Measurements from ENCODE around the gene KLHDC10. TPM values are rescaled to one million over a fixed set of nuclear protein-coding genes. Genes with fewer than 3 reads are reported as not detected.

KLHDC10 gene
- total and polyA plus RNA-seq, 2 experiments from 2014 or later: 3.4 to 18.2 TPM

GRCh38 chr7:130178251-130178650 is 107.9 kb downstream of the KLHDC10 start:
- TF ChIP-seq EZH2phosphoT487 (IDR thresholded peaks at IDR 0.05; ENCODE audit: insufficient read depth, low read depth): no peak
- TF ChIP-seq EZH2 (IDR thresholded peaks at IDR 0.05; ENCODE audit: insufficient read depth, poor library complexity, severe bottlenecking): no peak
- Histone ChIP-seq H3K9me2 (ENCODE audit: insufficient read depth) (no peaks in the 10 kb centered on the region), H3K27me3 (replicated peaks; ENCODE audit: insufficient read depth) (no peaks in the 10 kb centered on the region), H3K4me3 (no peak overlapping the region), H4K20me1 (ENCODE audit: insufficient read depth) (no peaks in the 10 kb centered on the region), H3K36me3 (ENCODE audit: low read depth) (peaks cover 30% of the 10 kb centered on the region), H3K4me2 (ENCODE audit: unreplicated experiment) (no peak overlapping the region), H3K79me2 (ENCODE audit: insufficient read depth) (no peaks in the 10 kb centered on the region), H3F3A (ENCODE audit: insufficient read depth) (peaks cover 9% of the 10 kb centered on the region; the same call in 1 of the 2 replicates), H3K9ac (no peak overlapping the region), H3K9me3 (ENCODE audit: low read depth) (no peaks in the 10 kb centered on the region), H2AFZ (no peak overlapping the region), H3K4me1 (ENCODE audit: insufficient read depth) (no peaks in the 10 kb centered on the region), H3K27ac (no peak overlapping the region)
- WGBS, 2 experiments (ENCODE audit: low coverage in 1 of 2, low lambda C conversion rate in 2 of 2, missing lambda C conversion rate in 2 of 2): 90 to 93% methylated on average over 4 of the region's 4 CpGs
- in situ Hi-C loops (cut with MboI): no loop called here
- no peak for DNase-seq

GRCh38 chr7:130179631-130180030 is 109.3 kb downstream of the KLHDC10 start:
- H3K4me3 ChIP-seq: no peak overlapping the region
- 92 to 100% methylated on average over 2 of the region's 2 CpGs for WGBS, 2 experiments (ENCODE audit: low coverage in 1 of 2, low lambda C conversion rate in 2 of 2, missing lambda C conversion rate in 2 of 2)
- DNase-seq: no peak
- no peaks in the 10 kb centered on the region for H3K9me2 ChIP-seq (ENCODE audit: insufficient read depth)
- no peak overlapping the region for H3K4me2 ChIP-seq (ENCODE audit: unreplicated experiment)
- no peaks in the 10 kb centered on the region for H4K20me1 ChIP-seq (ENCODE audit: insufficient read depth)
- no peak overlapping the region for H3K9ac ChIP-seq
- H3K79me2 ChIP-seq (ENCODE audit: insufficient read depth): no peaks in the 10 kb centered on the region
- peaks cover 9% of the 10 kb centered on the region; the same call in 1 of the 2 replicates for H3F3A ChIP-seq (ENCODE audit: insufficient read depth)
- in situ Hi-C loops (cut with MboI): no loop called here
- no peak overlapping the region for H3K27ac ChIP-seq
- H3K36me3 ChIP-seq (ENCODE audit: low read depth): peaks cover 29% of the 10 kb centered on the region
- H3K4me1 ChIP-seq (ENCODE audit: insufficient read depth): no peaks in the 10 kb centered on the region
- H3K27me3 ChIP-seq (replicated peaks; ENCODE audit: insufficient read depth): no peaks in the 10 kb centered on the region
- TF ChIP-seq EZH2phosphoT487 (IDR thresholded peaks at IDR 0.05; ENCODE audit: insufficient read depth, low read depth) (no peak), EZH2 (IDR thresholded peaks at IDR 0.05; ENCODE audit: insufficient read depth, poor library complexity, severe bottlenecking) (no peak)
- H3K9me3 ChIP-seq (ENCODE audit: low read depth): no peaks in the 10 kb centered on the region
- no peak overlapping the region for H2AFZ ChIP-seq

DNA sequence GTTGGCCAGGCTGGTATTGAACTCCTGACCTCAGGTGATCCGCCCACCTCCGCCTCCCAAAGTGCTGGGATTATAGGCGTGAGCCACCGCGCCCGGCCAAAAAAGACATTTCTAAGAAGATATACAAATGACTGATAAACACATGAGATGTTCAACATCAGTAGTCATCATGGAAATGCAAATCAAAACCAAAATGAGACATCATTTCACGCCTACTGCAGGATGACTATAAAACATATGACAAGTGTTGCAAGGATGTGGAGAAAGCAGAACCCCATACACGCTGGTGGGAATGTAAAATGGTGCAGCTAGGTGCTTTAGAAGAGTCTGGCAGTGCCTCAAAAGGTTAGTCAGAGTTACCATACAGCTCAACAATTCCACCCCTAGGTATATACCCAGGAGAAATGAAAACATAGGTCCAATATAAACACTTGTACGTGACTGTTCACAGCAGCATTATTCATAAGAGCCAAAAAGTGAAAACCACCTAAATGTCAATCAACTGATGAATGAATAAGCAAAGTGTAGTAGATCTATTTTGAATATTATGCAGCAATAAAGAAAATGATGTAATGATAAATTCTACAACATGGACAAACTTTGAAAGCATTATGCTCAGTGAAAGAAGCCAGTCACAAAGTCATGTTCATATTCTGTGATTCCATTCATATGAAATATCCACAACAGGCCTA is 110.4 kb downstream of the KLHDC10 start:
- H4K20me1 ChIP-seq (ENCODE audit: insufficient read depth): no peaks in the 10 kb centered on the region
- WGBS, 2 experiments (ENCODE audit: low coverage in 1 of 2, low lambda C conversion rate in 2 of 2, missing lambda C conversion rate in 2 of 2): 68 to 74% methylated on average over 9 of the region's 9 CpGs
- H3F3A ChIP-seq (ENCODE audit: insufficient read depth): peaks cover 9% of the 10 kb centered on the region; the same call in 1 of the 2 replicates
- H3K9me3 ChIP-seq (ENCODE audit: low read depth): no peaks in the 10 kb centered on the region
- H3K79me2 ChIP-seq (ENCODE audit: insufficient read depth): no peaks in the 10 kb centered on the region
- no peak overlapping the region for H3K4me3 ChIP-seq
- peak; percentile 71 for DNase-seq
- peaks cover 28% of the 10 kb centered on the region for H3K36me3 ChIP-seq (ENCODE audit: low read depth)
- no peaks in the 10 kb centered on the region for H3K9me2 ChIP-seq (ENCODE audit: insufficient read depth)
- in situ Hi-C loops (cut with MboI): no loop called here
- no peak for TF ChIP-seq EZH2 (IDR thresholded peaks at IDR 0.05; ENCODE audit: insufficient read depth, poor library complexity, severe bottlenecking)
- TF ChIP-seq EZH2phosphoT487 (IDR thresholded peaks at IDR 0.05; ENCODE audit: insufficient read depth, low read depth): no peak
- 0 out of 2 replicates have a peak overlapping the region, but pooled peaks have one; percentile 1 for H3K27ac ChIP-seq
- no peak overlapping the region for H2AFZ ChIP-seq
- no peak overlapping the region for H3K9ac ChIP-seq
- no peaks in the 10 kb centered on the region; the same call in 1 of the 2 replicates for H3K4me1 ChIP-seq (ENCODE audit: insufficient read depth)
- no peaks in the 10 kb centered on the region for H3K27me3 ChIP-seq (replicated peaks; ENCODE audit: insufficient read depth)
- H3K4me2 ChIP-seq (ENCODE audit: unreplicated experiment): no peak overlapping the region

DNA sequence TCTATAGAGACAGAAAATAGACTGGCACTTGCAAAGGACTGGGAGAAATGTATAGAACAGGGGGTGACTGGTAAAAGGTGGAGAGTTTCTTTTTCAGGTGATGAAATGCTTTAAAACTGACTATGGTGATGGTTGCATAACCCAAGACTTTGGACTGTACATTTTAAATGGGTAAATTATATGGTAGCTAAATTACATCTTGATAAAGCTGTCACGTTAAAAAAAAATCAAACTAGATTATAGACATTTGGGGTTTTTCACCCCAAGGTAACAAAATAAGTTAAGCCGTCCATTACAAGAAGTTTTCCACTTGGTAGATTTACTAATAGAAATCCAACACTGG is 110.9 kb downstream of the KLHDC10 start:
- Histone ChIP-seq H3K9me3 (ENCODE audit: low read depth) (no peaks in the 10 kb centered on the region), H2AFZ (no peak overlapping the region), H3K9ac (no peak overlapping the region), H4K20me1 (ENCODE audit: insufficient read depth) (no peaks in the 10 kb centered on the region), H3K4me2 (ENCODE audit: unreplicated experiment) (no peak overlapping the region), H3K9me2 (ENCODE audit: insufficient read depth) (no peaks in the 10 kb centered on the region), H3K4me1 (ENCODE audit: insufficient read depth) (no peaks in the 10 kb centered on the region; the same call in 1 of the 2 replicates), H3F3A (ENCODE audit: insufficient read depth) (peaks cover 9% of the 10 kb centered on the region; the same call in 1 of the 2 replicates), H3K4me3 (no peak overlapping the region), H3K27me3 (replicated peaks; ENCODE audit: insufficient read depth) (no peaks in the 10 kb centered on the region), H3K79me2 (ENCODE audit: insufficient read depth) (0 out of 2 replicates have a peak, but pooled peaks cover under 1% of the 10 kb centered on the region), H3K36me3 (ENCODE audit: low read depth) (peaks cover 28% of the 10 kb centered on the region), H3K27ac (0 out of 2 replicates have a peak overlapping the region, but pooled peaks have one; percentile 1)
- TF ChIP-seq EZH2phosphoT487 (IDR thresholded peaks at IDR 0.05; ENCODE audit: insufficient read depth, low read depth): no peak
- no peak for TF ChIP-seq EZH2 (IDR thresholded peaks at IDR 0.05; ENCODE audit: insufficient read depth, poor library complexity, severe bottlenecking)
- in situ Hi-C loops (cut with MboI): no loop called here
- DNase-seq: no peak
- 98 to 100% methylated on average over 2 of the region's 2 CpGs for WGBS, 2 experiments (ENCODE audit: low coverage in 1 of 2, low lambda C conversion rate in 2 of 2, missing lambda C conversion rate in 2 of 2)
